ENCODE data around the gene RHOC.

The RHOC gene

DNA sequence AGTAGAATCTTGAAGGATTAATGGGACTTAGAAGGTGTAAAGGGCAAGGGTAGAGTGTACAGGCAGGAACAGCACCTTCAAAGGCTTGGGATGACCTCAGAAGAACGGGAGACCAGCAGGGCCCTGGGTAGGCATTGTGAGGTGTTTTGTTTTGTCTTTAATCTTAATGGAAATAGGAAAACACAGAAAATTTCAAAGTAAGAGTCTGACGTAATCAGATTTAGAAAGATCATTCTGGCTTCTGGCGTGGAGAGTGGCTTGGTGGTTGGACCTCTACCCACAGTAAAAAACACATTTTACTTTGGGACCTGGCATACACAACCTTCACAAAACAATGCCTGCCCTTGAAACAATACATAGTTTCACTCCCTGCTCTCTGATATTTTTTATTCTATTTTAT, 28.3 kb downstream of the RHOC start:
- no peak overlapping the region for H3K4me3 ChIP-seq (replicated peaks; ENCODE audit: insufficient read depth, low read length)
- no peak overlapping the region for H3K27ac ChIP-seq (replicated peaks)
- no peak for DNase-seq (ENCODE audit: low read depth in 1 of 2, low spot score in 1 of 2)
- TF ChIP-seq, protein P1, sequence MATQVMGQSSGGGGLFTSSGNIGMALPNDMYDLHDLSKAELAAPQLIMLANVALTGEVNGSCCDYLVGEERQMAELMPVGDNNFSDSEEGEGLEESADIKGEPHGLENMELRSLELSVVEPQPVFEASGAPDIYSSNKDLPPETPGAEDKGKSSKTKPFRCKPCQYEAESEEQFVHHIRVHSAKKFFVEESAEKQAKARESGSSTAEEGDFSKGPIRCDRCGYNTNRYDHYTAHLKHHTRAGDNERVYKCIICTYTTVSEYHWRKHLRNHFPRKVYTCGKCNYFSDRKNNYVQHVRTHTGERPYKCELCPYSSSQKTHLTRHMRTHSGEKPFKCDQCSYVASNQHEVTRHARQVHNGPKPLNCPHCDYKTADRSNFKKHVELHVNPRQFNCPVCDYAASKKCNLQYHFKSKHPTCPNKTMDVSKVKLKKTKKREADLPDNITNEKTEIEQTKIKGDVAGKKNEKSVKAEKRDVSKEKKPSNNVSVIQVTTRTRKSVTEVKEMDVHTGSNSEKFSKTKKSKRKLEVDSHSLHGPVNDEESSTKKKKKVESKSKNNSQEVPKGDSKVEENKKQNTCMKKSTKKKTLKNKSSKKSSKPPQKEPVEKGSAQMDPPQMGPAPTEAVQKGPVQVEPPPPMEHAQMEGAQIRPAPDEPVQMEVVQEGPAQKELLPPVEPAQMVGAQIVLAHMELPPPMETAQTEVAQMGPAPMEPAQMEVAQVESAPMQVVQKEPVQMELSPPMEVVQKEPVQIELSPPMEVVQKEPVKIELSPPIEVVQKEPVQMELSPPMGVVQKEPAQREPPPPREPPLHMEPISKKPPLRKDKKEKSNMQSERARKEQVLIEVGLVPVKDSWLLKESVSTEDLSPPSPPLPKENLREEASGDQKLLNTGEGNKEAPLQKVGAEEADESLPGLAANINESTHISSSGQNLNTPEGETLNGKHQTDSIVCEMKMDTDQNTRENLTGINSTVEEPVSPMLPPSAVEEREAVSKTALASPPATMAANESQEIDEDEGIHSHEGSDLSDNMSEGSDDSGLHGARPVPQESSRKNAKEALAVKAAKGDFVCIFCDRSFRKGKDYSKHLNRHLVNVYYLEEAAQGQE (IDR thresholded peaks at IDR 0.05; ENCODE audit: insufficient replicate concordance, low read depth) = no peak
- TF ChIP-seq GABPA (IDR thresholded peaks at IDR 0.05; ENCODE audit: low read depth) = no peak
- TF ChIP-seq SPI1 (IDR thresholded peaks at IDR 0.05; ENCODE audit: borderline replicate concordance, low read depth) = no peak
- TF ChIP-seq POLR2AphosphoS5 (IDR thresholded peaks at IDR 0.05; ENCODE audit: low read depth) = no peak
- TF ChIP-seq, protein P2, sequence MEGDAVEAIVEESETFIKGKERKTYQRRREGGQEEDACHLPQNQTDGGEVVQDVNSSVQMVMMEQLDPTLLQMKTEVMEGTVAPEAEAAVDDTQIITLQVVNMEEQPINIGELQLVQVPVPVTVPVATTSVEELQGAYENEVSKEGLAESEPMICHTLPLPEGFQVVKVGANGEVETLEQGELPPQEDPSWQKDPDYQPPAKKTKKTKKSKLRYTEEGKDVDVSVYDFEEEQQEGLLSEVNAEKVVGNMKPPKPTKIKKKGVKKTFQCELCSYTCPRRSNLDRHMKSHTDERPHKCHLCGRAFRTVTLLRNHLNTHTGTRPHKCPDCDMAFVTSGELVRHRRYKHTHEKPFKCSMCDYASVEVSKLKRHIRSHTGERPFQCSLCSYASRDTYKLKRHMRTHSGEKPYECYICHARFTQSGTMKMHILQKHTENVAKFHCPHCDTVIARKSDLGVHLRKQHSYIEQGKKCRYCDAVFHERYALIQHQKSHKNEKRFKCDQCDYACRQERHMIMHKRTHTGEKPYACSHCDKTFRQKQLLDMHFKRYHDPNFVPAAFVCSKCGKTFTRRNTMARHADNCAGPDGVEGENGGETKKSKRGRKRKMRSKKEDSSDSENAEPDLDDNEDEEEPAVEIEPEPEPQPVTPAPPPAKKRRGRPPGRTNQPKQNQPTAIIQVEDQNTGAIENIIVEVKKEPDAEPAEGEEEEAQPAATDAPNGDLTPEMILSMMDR (IDR thresholded peaks at IDR 0.05; ENCODE audit: insufficient read depth, low read length) = no peak
- no peaks in the 10 kb centered on the region for H3K27me3 ChIP-seq (ENCODE audit: insufficient read depth, poor library complexity, severe bottlenecking)

DNA sequence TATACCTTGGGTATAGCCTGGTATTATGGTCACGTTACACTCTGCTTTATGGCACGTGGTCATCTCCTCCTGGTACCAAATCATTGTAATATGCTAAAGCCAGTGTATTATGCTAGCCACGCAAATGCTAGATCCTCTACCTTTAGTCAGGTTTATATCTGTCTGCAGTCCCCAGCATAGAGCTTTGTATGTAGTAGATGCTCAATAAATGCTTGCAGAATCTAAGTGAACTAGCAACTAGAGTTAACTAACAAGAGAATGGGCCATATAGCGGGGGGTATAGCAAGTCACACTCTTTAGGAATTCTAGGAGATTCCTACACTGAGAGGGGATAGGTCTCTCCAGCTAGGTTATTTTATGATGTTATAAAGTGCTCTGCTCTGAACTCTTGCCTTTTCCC, 29.4 kb downstream of the RHOC start:
- no peaks in the 10 kb centered on the region for H3K27me3 ChIP-seq (ENCODE audit: insufficient read depth, poor library complexity, severe bottlenecking)
- TF ChIP-seq, protein P2 (IDR thresholded peaks at IDR 0.05; ENCODE audit: insufficient read depth, low read length) = no peak
- TF ChIP-seq, protein P1 (IDR thresholded peaks at IDR 0.05; ENCODE audit: insufficient replicate concordance, low read depth) = no peak
- TF ChIP-seq SPI1 (IDR thresholded peaks at IDR 0.05; ENCODE audit: borderline replicate concordance, low read depth) (no peak), GABPA (IDR thresholded peaks at IDR 0.05; ENCODE audit: low read depth) (no peak), POLR2AphosphoS5 (IDR thresholded peaks at IDR 0.05; ENCODE audit: low read depth) (no peak)
- no peak for DNase-seq (ENCODE audit: low read depth in 1 of 2, low spot score in 1 of 2)
- H3K4me3 ChIP-seq (replicated peaks; ENCODE audit: insufficient read depth, low read length) = no peak overlapping the region
- no peak overlapping the region for H3K27ac ChIP-seq (replicated peaks)

- DNase-seq (ENCODE audit: low read depth in 1 of 2, low spot score in 1 of 2) = no peak
- Histone ChIP-seq H3K4me3 (replicated peaks; ENCODE audit: insufficient read depth, low read length) (no peak overlapping the region), H3K27me3 (ENCODE audit: insufficient read depth, poor library complexity, severe bottlenecking) (no peaks in the 10 kb centered on the region), H3K27ac (replicated peaks) (no peak overlapping the region)
- TF ChIP-seq, protein P2 (IDR thresholded peaks at IDR 0.05; ENCODE audit: insufficient read depth, low read length) = no peak
- TF ChIP-seq, protein P1 (IDR thresholded peaks at IDR 0.05; ENCODE audit: insufficient replicate concordance, low read depth) = no peak
- no peak for TF ChIP-seq POLR2AphosphoS5 (IDR thresholded peaks at IDR 0.05; ENCODE audit: low read depth)
- TF ChIP-seq GABPA (IDR thresholded peaks at IDR 0.05; ENCODE audit: low read depth) = no peak
- no peak for TF ChIP-seq SPI1 (IDR thresholded peaks at IDR 0.05; ENCODE audit: borderline replicate concordance, low read depth)
These were observed 30.4 kb downstream of the RHOC start for GRCh38 chr1:112676543-112676942.

All from HL-60 (cell line).